Activated effector memory CD4-positive, alpha-beta T cell treated with anti-CD3 and anti-CD28 coated beads, Interleukin-2, amount 50 U/mL, for 16 hours (primary cell): ENCODE measurements around the gene UBE2A.
A peak's percentile ranks its signal among the peaks of the same experiment; 100 is the strongest.

Source experiments
- DNase-seq: peaks from one replicate; pipeline ENCODE4 v3.0.0-alpha.2; 2020

Gene UBE2A

DNA sequence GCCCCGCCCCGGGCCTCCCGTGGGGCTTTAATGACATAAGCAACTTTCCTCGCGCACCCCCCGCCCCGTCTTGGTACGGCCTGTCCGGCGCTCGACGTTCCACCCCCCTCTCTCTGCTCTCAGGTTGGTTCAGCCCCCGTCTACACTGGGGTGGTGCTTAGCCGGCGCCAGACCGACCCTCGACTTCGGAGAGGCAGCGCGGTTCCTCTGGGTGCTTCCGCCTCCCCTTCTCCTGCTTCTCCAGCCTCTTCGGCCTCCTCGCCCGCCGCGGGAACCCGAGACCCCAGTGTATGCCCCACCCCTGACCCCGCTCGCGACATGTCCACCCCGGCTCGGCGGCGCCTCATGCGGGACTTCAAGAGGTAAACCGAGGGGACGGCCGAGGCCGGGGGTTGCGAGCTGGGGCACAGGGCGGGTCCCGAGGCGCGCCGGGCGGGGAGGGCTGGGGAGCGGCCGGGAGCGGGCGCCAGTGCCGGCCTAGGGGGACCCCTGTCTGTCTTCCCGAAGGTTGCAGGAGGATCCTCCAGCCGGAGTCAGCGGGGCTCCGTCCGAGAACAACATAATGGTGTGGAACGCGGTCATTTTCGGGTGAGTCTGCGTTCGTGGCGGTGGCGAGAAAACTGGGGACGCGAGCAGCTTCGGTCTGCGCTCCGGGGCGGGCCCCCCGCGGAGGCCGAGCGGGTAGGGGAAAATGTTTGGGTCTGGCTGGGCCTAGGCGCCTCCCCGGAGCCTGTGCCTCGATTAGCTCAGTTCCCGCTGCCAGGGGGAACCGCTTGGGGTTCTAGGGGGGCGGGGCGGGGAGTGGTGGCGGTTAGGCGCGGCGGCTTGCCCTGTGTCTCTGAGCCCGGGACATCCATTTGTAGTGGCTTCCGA is at the start of gene UBE2A:
Gene UBE2A, plus strand, starts transcription at position 170 of the 873 bp plus-strand sequence. Its CDS starts 149 bp downstream, at position 319.
- DNase-seq = peak; percentile 95

GRCh38 chrX:119529345-119530276 is 44.8 kb upstream of the UBE2A start:
- no peak for DNase-seq

GRCh38 chrX:119537487-119537886 is 36.9 kb upstream of the UBE2A start:
- DNase-seq = no peak

DNA sequence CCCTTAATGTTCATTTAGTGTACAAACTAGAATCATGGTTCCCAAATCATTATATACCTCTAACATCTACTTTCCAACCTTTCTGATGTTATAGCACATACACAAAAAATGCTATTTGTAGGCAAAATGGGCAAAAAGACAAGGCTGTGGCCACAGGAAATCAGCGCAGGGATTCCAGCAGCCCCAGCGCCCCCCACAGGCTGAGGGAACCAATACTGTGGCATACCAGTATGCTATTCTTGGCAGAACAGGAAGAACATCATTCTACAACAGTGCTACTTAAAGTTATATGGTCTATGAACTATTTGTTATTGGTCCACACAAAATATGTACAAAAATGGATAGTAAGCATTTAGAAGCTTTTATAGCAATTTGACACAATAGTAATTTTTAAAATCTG is 34.5 kb upstream of the UBE2A start:
- no peak for DNase-seq

DNA sequence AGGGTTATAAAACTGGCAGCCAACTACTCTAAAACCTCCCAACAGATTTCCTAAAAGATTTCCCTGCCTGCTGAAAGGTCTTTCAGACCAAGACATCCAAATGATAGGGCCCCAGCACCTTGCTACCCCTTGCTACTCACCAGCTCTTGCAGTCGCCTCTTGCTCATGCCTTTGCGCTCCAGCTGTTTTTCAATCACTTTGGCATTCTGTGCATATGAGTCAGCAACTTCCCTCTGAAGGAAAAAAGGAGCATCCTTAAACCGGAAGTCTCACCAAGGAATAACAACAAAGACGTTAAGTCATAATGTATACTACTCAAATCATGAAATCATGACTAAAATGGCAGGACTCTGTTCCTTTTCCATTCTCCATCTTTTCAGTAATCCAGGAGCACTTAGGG is 33.2 kb upstream of the UBE2A start:
- no peak for DNase-seq

GRCh38 chrX:119549327-119550016 is 24.9 kb upstream of the UBE2A start:
- no peak for DNase-seq

DNA sequence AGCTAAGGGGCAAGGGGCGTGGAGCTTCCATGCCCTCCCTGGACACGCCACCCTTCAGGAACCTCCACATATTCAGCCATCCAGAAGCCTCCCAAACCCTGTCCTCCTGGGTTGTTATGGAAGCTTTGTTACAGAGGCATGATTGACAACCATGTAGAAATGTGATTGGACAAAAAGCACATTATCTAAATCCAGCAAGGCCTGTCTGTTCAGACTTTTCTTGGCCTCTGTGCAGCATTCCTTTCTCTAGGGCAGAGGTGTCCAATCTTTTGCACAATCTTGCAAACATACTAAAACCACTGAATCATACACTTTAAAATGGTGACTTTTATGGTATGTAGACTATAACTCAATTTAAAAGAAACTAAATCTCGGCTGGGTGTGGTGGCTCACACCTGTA is 21.9 kb upstream of the UBE2A start:
- no peak for DNase-seq

GRCh38 chrX:119565107-119565663 is 9.2 kb upstream of the UBE2A start, which contains the start of gene STEEP1:
Gene STEEP1, minus strand, starts transcription at chrX:119565409. Its CDS starts 54 bp downstream, at chrX:119565355.
- peak; percentile 94 for DNase-seq

- no peak for DNase-seq
Observed at GRCh38 chrX:119570351-119570835, 4.0 kb upstream of the UBE2A start.

DNA sequence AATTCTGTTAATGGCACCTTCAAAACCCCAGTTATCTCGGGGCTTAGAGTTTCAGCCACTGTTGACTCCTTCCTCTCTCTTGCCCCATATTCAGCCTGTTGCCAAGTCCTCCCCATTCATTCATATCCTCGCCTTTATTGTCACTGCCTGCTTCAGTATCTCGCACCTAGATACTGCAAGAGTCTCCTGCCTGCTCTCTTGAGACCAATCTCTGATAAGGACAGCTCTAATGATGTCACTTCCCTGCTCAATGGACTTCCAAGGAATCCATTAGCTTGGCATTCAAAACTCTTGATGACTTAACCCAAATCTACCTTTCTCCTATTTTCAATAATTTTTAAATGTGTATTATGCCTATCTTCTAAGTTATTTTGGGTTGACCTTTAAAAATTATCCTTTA is 1.1 kb upstream of the UBE2A start:
- DNase-seq = no peak

GRCh38 chrX:119573840-119574393 is 446 bp upstream of the UBE2A start:
- DNase-seq = no peak

DNA sequence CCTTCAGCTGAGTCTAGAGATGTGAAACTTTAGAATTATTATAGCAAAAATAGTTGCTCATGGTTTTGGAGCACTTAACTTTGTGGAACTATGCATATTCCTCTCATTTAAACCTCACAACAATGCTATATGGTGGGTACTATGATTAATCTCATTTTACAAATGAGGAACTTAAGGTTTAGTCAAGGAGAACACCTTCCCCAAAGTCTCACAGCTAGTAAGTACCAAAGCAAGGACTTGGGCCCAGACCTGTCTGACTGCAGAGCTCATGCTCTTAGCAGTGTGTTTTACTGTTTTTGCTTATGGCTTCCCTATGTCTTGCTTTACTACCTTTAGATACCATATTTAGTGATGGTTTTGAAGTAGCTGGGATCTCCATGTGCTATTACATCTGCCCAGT is 5.1 kb downstream of the UBE2A start:
- DNase-seq = no peak

DNA sequence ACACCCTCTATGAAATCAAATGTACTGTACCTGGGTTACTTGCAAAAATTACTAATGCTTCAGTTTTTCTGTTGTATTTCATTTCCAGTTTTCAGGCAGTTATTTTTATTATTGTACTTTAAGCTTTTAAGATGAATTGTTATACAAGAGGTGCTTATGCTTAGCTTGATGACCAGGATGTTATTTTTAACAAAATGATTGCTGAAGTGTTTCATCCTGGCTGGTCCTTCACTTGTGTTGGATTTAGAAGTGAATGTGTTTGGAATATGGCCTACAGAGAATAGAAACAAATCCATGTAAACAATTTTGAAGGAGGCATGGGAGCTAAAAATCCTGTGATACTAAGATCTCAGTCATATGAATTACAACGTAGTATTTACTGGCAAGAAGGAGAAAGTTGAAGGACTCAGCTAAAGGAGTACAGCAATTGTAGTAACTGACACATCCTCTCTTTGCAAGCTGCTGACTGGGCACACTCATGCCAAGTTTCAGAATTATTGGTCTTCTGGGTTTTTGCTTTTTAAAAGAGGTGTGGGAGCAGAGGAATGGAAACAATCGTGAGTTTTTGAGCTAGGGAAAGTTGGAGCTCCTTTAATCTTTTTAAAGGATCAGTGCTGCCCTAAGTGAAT is 9.2 kb downstream of the UBE2A start:
- no peak for DNase-seq

DNA sequence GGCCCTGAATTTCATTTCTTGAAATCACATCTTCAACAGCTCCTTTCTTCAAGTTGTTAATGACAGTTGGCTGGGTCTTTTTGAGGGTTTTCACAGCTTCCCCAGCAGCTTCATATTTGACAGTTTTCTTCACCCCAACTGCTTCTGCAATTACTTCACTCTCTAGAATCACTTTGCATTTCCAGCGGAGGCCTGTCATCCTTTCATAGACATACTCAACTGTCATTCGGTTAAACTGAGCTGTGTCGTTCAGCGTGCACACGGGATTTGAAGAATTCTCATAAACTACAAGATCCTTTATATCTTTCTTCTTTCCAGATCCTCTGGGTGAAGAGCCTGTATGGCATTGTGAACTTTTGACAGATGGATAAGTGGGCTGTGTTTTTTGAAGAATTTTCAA is 15.4 kb downstream of the UBE2A start:
- DNase-seq = no peak

GRCh38 chrX:119602701-119603255 is 28.4 kb downstream of the UBE2A start:
- no peak for DNase-seq

- DNase-seq = no peak
Observed at GRCh38 chrX:119604766-119605463, 30.6 kb downstream of the UBE2A start.

- peak; percentile 81 for DNase-seq
Observed at GRCh38 chrX:119605464-119606279, 31.3 kb downstream of the UBE2A start.

- DNase-seq = peak; percentile 95
Observed at GRCh38 chrX:119606280-119607017, 32.1 kb downstream of the UBE2A start, which contains the start of gene NKRF. Gene NKRF, minus strand, starts transcription at chrX:119606424.

DNA sequence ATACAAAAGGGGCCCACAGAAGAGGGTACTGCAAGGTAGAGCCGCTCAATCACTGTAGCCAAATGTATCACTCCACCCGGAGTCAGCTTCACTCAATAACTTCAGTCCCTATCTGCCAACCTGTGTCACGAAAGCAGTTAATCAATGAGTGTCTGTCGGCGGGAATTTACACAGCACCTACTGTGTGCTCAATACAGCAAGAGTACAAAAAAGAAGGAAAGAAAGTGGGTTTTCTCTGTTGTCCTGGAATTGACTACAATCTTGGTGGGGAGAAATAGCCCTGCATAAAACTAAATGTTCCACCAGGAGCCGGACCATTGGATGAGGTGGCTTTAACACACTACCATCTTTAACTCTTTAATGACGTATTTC is 32.6 kb downstream of the UBE2A start:
- DNase-seq = no peak
